Loucy (cell line): Measurements from ENCODE around the gene BAK1.

ENCODE experiments used
- EZH2phosphoT487 ChIP-seq: fragments of 200-600 bp; IDR thresholded peaks from 2 replicates; pipeline ENCODE4 v1.6.1; 2018; ENCODE audit warnings: antibody characterized with exemption, mild to moderate bottlenecking, moderate library complexity, borderline replicate concordance
- TF ChIP-seq, protein P1 (sequence below): fragments of 200-600 bp; sonication (generic); conservative IDR thresholded peaks from 2 replicates; pipeline ENCODE4 v1.5.1; 2014; ENCODE audit warnings: mild to moderate bottlenecking, antibody characterized with exemption, low read length

- TF ChIP-seq, protein P1, sequence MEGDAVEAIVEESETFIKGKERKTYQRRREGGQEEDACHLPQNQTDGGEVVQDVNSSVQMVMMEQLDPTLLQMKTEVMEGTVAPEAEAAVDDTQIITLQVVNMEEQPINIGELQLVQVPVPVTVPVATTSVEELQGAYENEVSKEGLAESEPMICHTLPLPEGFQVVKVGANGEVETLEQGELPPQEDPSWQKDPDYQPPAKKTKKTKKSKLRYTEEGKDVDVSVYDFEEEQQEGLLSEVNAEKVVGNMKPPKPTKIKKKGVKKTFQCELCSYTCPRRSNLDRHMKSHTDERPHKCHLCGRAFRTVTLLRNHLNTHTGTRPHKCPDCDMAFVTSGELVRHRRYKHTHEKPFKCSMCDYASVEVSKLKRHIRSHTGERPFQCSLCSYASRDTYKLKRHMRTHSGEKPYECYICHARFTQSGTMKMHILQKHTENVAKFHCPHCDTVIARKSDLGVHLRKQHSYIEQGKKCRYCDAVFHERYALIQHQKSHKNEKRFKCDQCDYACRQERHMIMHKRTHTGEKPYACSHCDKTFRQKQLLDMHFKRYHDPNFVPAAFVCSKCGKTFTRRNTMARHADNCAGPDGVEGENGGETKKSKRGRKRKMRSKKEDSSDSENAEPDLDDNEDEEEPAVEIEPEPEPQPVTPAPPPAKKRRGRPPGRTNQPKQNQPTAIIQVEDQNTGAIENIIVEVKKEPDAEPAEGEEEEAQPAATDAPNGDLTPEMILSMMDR, result no peak
- no peak for TF ChIP-seq EZH2phosphoT487
Observed at GRCh38 chr6:33552252-33552651, 27.8 kb downstream of the BAK1 start.
